GM19452 (cell line): ENCODE data around the gene HIPK2.

Source experiments
- ATAC-seq: cut with Tn5 transposase; IDR thresholded peaks from one replicate; pipeline ENCODE4 v1.9.1; 2021; ENCODE audit not compliant: unreplicated experiment

The HIPK2 gene

GRCh38 chr7:139600306-139600705 is 177.5 kb downstream of the HIPK2 start:
- no peak for ATAC-seq

GRCh38 chr7:139598642-139599041 is 179.2 kb downstream of the HIPK2 start:
- no peak for ATAC-seq

- no peak for ATAC-seq
Observed at GRCh38 chr7:139597028-139597427, 180.8 kb downstream of the HIPK2 start.

DNA sequence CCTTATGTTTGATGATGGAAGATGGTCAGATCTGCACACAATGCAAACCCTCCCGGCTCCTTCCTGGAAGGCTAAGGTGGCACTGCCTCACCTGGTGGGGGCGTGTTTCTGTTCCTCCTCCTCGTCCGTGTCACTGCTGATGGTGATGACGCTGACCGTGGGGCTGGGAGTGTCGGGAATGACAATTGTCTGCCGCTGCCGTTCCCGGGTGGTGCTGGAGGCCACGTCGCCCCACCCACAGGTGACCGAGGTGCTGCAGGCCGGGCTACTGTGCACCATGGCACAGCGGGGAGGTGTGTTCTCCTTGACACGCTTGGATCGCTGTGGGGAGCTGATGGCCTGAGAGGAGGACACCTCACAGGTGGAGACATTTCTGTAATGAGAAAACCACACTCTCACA is 181.2 kb downstream of the HIPK2 start:
- no peak for ATAC-seq

DNA sequence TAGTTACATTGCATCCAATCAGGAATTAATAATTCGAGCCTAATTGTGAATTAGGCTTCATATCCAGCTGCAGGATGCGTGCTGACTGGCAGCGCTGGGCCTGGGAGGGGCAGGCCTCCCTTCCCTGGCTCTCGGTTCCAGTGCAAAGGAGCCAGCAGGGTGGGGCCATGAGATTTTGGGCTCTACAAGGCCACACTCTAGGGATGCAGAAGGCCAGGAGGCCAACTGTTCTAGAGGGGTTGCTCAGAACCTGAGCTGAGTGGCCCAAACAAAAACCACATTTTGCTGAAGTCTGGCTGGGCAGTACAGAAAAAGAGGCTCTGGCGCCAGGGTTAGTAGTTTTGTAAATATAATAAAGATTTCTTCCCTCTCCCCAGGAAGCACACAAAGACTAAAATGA is 182.0 kb downstream of the HIPK2 start:
- ATAC-seq: no peak

GRCh38 chr7:139594911-139595476 is 182.8 kb downstream of the HIPK2 start:
- ATAC-seq: no peak

DNA sequence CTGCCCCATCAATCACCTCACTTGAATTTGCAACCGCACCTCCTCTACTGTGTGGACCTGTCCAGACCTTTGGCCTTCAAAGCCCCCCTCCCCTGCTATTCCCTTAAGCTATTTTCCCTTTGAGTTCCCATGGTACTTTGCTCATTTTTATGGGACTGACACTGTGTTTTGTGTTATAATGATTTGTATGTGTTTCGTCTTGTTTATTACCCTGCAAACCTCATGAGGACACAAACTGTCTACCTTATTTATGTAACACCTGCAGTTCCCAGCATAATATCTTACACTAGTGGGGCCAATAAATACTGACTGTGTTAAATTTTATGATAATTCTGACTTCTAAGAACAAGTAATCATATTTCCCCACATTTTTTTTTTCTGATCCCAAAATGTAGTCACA is 183.7 kb downstream of the HIPK2 start:
- ATAC-seq: no peak

- no peak for ATAC-seq
Observed at GRCh38 chr7:139592801-139593461, 184.9 kb downstream of the HIPK2 start.

DNA sequence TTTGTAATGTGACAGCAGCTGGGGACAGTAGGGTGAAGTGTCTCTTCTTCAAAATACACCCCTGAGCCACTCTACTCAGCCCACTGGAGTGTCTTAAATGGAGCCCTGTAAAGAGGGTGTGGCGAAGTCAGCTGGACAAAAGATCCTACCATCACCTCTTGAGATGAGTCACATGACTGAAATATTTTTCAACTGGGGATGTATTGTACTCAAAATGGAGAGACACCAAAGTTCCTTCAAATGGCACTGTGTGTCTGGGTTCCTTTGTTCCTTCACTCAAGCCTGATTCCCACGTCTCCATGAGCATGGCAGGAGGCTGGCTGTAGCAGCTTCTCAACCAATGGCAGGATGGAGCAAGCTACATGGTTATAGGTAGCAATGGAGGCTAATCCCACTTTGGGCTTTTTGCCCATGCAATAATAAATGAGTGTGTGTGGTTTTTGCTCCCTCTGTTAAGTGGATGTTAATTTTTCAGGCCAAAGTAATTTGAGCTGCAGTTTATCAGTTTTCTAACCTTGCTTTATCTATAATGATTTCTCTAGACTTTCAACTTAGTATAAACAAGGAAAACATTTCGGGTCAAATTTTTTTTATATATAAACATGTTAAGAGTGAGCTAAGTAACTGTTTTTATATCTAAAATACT is 186.1 kb downstream of the HIPK2 start:
- ATAC-seq: no peak

DNA sequence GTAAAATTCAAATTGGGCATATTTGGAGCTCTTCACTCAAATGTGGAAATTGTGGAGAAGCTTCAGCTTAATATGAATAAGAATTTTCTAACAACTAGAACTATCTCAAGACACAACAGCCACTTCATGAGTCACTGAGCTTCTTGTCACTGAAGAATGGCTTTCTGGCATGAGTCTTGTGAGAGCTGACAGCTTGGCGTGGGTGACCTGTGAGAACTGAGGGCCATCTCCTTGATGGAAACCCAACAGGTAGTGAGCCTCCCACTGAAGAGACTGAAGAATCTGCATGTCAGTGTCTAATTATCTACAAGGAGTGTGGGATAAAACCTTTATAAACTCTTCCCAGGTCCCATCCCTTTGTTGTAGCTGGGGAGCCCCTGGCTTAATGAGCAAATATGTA is 188.3 kb downstream of the HIPK2 start:
- no peak for ATAC-seq

DNA sequence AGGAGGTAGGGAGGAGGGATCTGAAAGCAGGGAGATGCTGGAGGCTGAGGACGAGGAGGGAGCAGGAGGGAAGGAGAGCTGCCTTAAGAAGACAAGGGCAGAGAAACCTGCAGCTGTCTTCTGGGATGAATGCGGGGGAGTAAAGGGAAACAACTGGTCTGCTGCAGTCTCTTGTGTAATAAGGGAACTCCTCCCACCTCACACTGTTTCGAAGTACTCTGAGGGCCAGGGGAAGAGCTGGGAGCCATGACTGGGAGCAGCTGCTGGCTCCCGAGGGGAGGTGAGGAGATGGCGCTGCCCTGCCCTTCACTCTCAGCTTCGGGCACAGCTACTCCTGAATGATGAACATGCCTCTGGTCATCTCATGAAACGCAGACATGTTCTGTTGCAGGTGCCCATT is 189.2 kb downstream of the HIPK2 start:
- ATAC-seq: no peak

- no peak for ATAC-seq
Observed at GRCh38 chr7:139587535-139587934, 190.3 kb downstream of the HIPK2 start.

GRCh38 chr7:139586286-139586685 is 191.5 kb downstream of the HIPK2 start:
- ATAC-seq: no peak

- no peak for ATAC-seq
Observed at GRCh38 chr7:139585042-139585441, 192.8 kb downstream of the HIPK2 start.

DNA sequence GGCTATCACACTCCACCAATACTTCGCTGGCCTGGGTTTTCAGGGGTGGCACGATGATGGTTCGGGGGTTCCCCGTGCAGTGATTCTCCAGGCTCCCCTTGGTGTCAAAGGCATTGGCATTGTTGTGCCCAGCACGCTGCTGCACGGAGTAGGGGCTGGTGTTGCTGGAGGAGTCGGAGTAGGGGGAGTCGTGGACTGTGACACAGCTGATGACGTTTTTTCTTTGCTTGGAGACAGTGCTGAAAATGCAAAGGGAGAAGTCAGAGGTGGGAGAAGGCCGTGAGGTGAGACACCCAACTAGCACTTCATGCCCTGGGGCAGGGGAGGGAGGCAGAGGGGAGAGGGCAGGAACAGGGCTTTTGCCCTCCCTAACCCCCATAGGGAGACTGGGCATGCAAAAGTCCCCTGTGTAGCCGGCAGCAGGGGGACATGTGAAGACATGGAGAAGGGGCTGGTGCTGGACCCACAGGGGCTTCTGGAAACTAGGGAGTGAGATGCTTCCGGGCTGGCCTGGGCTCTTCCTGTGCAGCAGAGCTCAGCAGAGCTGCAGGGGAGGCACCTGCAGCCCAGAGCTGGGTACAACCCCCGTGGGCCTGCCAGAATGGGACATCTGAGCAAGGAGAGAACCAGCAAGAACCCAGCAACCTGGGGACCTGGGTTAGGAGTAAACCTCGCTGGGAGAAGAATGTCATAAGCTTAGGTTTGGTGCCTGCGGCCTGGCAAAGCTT is 193.8 kb downstream of the HIPK2 start:
- no peak for ATAC-seq

DNA sequence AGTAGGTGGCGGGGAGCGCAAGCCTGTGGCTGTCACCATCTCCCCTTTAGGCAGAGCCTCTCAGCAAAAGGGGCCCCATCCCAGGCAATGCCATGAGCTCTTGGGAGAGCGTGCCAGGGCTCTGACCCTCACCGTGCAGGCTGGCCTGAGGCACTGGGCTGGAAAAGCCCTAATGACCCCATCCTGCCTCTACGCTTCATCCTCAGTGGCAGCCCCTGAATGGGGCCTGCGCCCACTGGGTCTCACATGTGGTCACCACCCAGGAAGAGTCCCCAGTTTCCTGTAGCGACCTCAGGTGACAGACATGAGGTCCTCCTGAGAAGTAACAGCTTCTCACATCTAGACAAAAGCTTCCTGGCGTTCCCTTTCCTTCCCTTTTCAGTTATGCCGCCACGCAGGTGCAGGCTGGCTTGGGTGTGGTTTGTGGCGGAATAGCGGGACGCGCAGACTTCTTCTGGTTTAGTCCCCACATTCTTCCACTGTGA is 195.1 kb downstream of the HIPK2 start:
- ATAC-seq: no peak

GRCh38 chr7:139582130-139582650 is 195.6 kb downstream of the HIPK2 start:
- no peak for ATAC-seq

- no peak for ATAC-seq
Observed at GRCh38 chr7:139580435-139580834, 197.4 kb downstream of the HIPK2 start.

DNA sequence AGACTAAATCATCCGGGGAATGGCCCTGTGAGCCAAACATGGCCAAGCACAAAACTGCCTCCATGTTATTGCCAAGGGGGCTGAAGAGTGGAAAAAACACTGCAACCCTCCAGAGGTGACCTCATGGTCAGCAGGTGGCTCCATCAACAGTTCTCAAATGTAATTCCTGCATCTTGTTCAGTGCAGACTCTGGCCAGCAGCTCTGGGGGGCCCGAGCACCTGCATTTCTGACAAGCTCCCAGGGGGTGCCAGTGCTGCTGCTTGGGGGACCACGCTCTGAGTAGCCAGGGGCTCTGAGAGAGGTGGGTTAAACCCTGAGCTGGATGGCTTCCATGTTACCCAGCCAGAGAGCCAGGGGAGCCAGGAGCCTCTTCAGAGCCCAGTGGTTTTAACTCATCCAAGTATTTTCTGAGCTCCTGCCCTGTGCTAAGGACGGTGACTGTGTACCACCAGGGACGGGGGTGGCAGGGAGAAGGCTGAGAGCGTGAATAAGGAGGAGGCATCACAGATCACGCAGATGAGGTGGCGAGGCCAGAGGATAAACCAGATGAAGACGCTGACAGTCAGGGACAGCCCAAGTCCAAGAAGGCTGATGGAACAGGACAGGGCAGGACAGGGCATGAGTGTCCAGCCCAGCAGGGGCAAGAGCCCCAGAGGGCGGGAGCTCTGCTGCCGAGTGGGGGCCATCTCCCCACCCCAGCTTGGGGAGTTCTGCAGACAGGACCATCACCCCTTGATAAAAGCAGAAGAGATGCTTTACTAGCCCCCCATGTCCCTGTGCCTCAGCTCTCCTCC is 201.4 kb downstream of the HIPK2 start:
- no peak for ATAC-seq

DNA sequence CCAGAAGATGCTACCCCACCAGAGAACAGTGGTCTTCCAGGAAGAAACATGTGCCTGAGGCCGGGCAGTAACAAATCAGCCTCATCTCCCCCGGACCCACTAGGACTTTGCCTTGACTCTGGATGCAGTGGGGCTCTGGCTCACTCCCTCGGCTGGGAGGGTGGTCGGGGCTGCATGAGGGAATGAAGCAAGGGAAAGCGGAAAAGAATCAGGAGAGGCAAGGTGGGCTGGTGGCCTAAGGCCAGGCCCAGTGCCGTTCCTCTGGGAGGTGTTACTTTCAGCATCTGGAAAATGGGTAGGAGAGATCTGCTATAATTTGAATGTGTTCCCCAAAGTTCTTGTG is 202.5 kb downstream of the HIPK2 start:
- no peak for ATAC-seq
